Stimulated activated CD4-positive, alpha-beta T cell treated with anti-CD3 and anti-CD28 coated beads, TNF-alpha, amount 100 ng/mL, for 24 hours (primary cell): ENCODE data around the gene SERF1A.
"Not testable (repeated sequence)": the region's sequence is repeated elsewhere in the genome, so short reads cannot be mapped to it uniquely, and the experiment has no call there.

Experiments
- DNase-seq, 3 experiments: peaks; one replicate each; pipeline ENCODE4 v3.0.0-alpha.2; 2020; ENCODE audit warnings: low read depth in 3 of 3

Gene SERF1A

DNA sequence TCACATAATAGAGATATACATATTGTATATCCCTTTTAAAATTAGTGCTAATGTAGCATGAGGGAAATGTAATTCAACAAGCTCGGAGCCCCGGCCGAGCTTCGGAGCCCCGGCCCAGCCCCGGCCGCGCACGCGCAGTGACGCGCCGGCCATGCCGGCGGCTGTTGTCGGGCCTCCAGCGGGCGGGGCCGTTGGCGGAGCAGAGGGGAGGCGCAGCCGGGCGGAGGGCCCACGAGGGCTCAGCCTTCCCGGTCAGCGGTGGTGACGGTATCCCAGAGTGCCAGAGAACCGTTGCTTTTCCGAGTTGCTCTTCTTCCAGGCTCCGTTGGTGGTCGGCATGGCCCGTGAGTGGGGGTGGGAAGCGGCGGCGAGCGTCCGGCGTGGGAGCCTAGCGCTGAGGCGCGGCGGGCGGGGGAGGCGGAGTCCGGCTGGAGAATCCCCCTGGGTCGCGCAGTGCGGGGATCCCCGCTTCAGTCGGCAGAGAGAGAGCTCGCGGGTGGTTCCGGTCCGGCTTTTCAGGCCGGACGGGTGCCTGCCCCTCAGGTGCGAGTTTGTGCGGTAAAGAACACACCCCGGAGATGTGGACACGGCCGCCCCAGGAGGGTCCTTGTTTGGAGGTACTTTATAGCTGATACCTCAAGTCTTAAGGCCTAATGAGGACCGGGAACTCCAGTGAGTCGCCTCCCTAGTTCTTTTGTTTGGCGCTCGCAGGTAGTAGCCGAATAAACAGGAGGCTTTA lies at the start of gene SERF1A:
Gene SERF1A (plus strand): TSS at position 137 of the 739 bp plus-strand sequence. CDS start 201 bp downstream, at position 338.
- not testable (repeated sequence) for DNase-seq

DNA sequence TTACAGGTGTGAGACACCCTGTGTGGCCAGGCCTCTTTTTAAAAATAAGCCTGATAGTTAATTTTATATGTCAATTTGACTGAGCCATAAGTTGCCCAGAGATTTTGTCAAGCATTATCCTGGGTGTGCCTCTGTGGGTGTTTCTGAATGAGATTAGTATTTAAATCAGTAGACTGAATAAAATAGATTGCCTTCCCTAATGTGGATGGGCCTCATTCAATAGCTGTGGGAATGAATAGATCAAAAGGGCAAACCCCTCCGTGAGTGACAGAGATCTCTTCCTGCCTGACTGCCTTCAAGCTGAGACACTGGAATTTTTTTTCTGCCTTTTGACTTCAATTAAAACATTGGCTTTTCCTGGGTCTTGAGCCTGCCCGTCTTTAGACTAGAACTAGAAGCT lies 33.7 kb upstream of the SERF1A start:
- not testable (repeated sequence) for DNase-seq

DNA sequence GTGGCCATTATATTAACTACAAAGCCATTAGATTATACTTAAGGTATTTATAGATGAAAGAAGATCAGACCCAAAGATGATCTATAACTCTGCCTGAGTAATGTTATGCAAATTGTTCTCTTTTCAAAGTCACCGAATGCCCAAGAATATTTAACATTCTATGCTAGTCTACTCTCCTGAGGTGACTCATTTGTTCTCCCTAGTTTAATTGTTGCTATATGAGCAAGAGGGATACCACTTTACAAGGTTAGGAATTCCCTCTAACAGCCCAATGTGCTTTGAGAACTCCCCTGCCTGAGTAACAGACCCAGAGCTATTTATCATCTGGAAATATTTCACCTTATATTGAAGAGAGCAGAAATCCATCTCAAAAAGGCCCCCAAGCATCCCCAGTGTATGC lies 29.8 kb upstream of the SERF1A start:
- not testable (repeated sequence) for DNase-seq

DNA sequence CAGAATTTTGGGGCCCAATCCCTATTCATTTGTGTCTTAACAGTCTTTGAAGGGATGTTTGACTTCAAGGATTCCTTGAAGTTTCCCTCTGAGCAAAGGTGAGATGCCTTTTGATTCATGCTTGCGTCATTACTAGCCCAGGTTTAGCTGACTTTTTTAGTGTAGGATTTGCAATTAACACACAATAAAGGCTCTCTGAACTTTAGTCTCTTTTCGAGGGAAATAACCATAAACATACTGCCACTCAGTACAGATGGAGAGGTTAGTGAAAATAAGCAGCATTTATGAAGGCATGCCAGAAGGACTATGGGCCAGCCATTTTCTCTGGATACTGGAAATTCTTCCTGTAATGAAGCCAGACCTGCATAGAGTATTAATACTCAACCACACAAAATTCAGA lies 4.4 kb upstream of the SERF1A start:
- not testable (repeated sequence) for DNase-seq

DNA sequence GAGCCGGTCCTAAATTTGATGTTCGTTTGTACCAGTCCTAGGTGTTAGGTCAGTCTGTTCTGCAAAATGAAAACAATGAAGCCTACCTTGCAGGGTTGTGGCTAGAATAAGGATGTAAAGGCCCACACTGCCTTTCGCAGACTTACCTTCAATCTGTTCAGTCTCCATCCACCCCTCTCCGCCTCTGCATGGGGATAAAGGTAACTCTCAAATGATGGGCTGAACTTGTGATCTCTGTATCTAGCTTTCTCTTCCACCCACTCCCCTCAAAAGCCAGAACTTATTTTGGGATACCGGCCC lies 753 bp downstream of the SERF1A start:
- DNase-seq, result not testable (repeated sequence)

DNA sequence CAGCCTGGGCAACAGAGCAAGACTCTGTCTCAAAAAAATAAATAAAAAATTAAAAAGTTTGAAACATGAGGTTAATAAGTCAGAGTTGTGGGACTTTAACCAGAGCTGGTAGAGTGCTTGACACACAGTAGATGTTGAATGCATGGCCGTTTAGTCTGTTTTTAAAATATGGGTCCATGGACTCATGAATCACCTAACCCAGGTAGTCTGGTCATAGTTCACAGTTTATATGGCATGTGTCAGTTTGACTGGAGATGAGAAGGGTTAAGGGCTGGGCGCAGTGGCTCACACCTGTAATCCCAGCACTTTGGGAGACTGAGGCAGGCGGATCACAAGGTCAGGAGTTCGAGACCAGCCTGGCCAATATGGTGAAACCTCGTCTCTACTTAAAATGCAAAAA lies 6.2 kb downstream of the SERF1A start:
- not testable (repeated sequence) for DNase-seq

DNA sequence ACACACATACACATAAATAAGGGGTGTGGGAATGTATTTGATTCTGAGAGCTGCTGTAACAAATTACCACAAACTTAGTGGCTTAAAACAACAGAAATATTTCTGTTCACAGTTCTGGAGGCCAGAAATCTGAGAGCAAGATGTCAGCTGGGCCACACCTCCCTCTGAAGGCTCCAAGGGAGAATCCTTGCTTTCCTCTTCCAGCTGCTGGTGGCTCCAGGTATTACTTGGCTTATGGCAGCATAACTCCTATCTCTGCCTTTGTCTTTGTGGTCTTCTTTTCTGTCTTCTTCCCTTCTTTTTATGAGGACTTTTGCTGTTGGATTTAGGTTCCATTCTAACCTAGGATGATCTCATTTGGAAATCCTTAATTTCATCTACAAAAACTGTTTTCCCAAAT lies 16.4 kb downstream of the SERF1A start:
- DNase-seq, result not testable (repeated sequence)

DNA sequence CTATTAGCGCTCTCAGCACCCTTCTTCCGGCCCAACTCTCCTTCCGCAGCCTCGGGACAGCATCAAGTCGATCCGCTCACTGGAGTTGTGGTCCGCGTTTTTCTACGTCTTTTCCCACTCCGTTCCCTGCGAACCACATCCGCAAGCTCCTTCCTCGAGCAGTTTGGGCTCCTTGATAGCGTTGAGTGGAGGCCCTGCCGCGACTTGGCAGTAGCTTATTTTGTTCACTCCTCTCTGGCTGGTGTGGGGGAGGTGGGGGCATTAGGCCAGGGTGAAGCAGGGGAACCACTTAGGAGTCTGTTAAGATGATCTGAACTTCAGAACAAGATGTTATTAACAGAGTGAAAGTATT lies 24.7 kb downstream of the SERF1A start:
- not testable (repeated sequence) for DNase-seq

DNA sequence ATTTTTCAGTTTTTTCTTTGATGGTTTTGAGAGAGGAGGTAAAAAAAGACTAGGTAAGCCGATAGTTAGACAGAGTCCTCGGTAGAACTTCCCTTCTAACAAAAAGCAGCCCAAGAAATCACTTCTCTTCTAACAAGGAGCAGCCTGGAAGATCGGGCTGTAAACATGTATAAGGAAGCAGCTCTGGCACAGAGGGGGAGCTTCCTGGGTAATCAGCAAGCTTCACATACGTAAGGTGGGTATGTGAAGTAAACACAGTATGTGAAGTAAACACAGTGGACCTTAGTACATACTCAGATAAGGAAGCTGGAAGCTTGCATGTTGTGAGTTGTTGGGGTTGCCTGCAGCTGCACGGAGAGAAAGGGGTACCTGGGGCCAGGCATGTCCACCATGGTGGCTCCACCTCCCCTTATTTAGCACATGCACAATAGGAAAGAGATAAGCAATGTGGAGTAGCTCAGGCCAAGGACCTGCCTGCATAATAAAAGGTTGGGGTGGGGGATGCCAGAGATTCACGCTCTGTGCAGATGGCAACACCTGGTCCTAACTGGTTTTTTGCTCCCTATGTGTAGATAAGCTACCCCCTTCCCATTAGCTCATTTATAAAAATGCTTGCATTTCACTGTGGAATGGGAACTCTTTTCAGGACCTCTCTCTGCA lies 31.4 kb downstream of the SERF1A start:
- DNase-seq, result not testable (repeated sequence)

DNA sequence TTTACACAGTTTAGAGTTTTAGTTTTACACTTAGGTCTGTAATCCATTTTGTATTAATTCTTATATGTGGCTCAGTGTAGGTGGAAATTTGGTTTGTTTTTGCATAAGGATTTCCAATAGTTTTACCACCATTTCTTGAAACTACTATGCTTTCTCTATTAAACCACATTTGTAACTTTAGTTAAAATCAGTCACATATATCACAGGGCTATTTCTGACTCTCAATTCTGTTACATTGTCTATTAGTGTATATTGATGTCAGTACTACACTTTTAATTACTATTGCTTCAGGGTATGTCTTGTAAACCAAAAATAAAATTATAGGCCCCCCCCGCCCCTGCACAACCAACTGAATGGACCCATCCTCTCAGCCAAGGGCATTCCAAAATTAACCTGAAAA lies 32.1 kb downstream of the SERF1A start:
- DNase-seq, result not testable (repeated sequence)

DNA sequence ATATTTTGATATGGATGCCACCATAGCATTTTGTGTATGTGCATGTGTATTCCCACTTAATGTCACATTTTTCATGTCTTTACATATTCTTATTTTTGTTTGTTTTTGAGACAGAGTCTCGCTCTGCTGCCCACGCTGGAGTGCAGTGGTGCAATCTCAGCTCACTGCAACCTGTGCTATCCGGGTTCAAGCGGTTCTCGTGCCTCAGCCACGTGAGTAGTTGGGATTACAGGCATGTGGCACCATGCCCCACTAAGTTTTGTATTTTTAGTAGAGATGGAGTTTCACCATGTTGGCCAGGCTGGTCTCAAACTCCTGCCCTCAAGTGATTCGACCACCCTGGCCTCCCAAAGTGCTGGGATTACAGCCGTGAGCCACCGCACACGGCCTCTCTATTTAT lies 52.6 kb downstream of the SERF1A start:
- DNase-seq, result not testable (repeated sequence)
